GM12878 (cell line): Measurements from ENCODE around the gene PDRG1. TPM values are rescaled to one million over a fixed set of nuclear protein-coding genes. Genes with fewer than 3 reads are reported as not detected.

Experiments
- BHLHE40 ChIP-seq, 2 experiments: fragments of 450-650 bp in 1 of 2; IDR thresholded peaks; 2 replicates each; pipeline ENCODE4 v1.6.1; 2011 to 2017; ENCODE audit warnings: low read depth in 2 of 2, borderline replicate concordance in 1 of 2, improper control_type of control experiment in 1 of 2, low read length in 1 of 2, mild to moderate bottlenecking in 1 of 2
- CBX5 ChIP-seq: sonication (generic); IDR thresholded peaks from 2 replicates; pipeline ENCODE4 v1.6.1; 2016; ENCODE audit warnings: low read depth, moderate library complexity, mild to moderate bottlenecking, inconsistent platforms
- CHD4 ChIP-seq: fragments of 200-600 bp; sonication (generic); IDR thresholded peaks from 2 replicates; pipeline ENCODE4 v1.6.1; 2016; ENCODE audit warnings: mild to moderate bottlenecking
- DPF2 ChIP-seq: fragments of 450-650 bp; IDR thresholded peaks from 2 replicates; pipeline ENCODE4 v1.6.1; 2017; ENCODE audit warnings: mild to moderate bottlenecking
- FOS ChIP-seq: IDR thresholded peaks from 3 replicates; pipeline ENCODE4 v1.6.1; 2011; ENCODE audit warnings: borderline replicate concordance; ENCODE audit not compliant: insufficient read length; ENCODE audit errors: extremely low read depth
- FOXK2 ChIP-seq: fragments of 450-650 bp; IDR thresholded peaks from 2 replicates; pipeline ENCODE4 v1.6.1; 2017; ENCODE audit warnings: mild to moderate bottlenecking, moderate library complexity
- JUNB ChIP-seq: IDR thresholded peaks from 2 replicates; pipeline ENCODE4 v1.6.1; 2016; ENCODE audit warnings: antibody characterized with exemption, mild to moderate bottlenecking
- KDM1A ChIP-seq: fragments of 200-600 bp; sonication (generic); IDR thresholded peaks from 2 replicates; pipeline ENCODE4 v1.6.1; 2016; ENCODE audit warnings: borderline replicate concordance
- MTA2 ChIP-seq: fragments of 450-650 bp; IDR thresholded peaks from 2 replicates; pipeline ENCODE4 v1.6.1; 2016; ENCODE audit warnings: low read depth, mild to moderate bottlenecking, moderate library complexity
- NFIC ChIP-seq: IDR thresholded peaks from 2 replicates; pipeline ENCODE4 v1.6.1; 2012; ENCODE audit warnings: low read depth, mild to moderate bottlenecking, inconsistent platforms, low read length, moderate library complexity
- NR2C2 ChIP-seq: IDR thresholded peaks from 2 replicates; pipeline ENCODE4 v1.6.1; 2011; ENCODE audit warnings: borderline replicate concordance, low read depth; ENCODE audit not compliant: control insufficient read depth, insufficient read length
- POU2F2 ChIP-seq: IDR thresholded peaks from 3 replicates; pipeline ENCODE4 v1.6.1; 2011; ENCODE audit warnings: low read depth, mild to moderate bottlenecking, low read length, borderline replicate concordance
- SRF ChIP-seq, 2 experiments: IDR thresholded peaks; 2 replicates each; pipeline ENCODE4 v1.6.1; 2011; ENCODE audit warnings: low read depth in 2 of 2, low read length in 2 of 2, mild to moderate bottlenecking in 1 of 2, moderate library complexity in 1 of 2
- TBL1XR1 ChIP-seq: IDR thresholded peaks from 2 replicates; pipeline ENCODE4 v1.6.1; 2012; ENCODE audit warnings: low read depth, low read length, improper control_type of control experiment
- TCF12 ChIP-seq: IDR thresholded peaks from 2 replicates; pipeline ENCODE4 v1.6.1; 2011; ENCODE audit warnings: low read depth, mild to moderate bottlenecking, low read length
- ZBED1 ChIP-seq: IDR thresholded peaks from 2 replicates; pipeline ENCODE4 v1.6.1; 2016; ENCODE audit warnings: borderline replicate concordance
- ZZZ3 ChIP-seq: IDR thresholded peaks from 2 replicates; pipeline ENCODE4 v1.6.1; 2011; ENCODE audit warnings: low read depth; ENCODE audit not compliant: control insufficient read depth, insufficient read length
- polyA plus RNA-seq, 11 experiments: library from polyadenylated mRNA; depleted of rRNA in 4 of 11; unstranded in 6 of 11; stranded (reverse) in 5 of 11; fragments of >200 nt; fragmentation: Nextera tagmentation in 4 of 11; fragmentation: Illumina TruSeq in 1 of 11; extraction: Ambion mirVana in 4 of 11; extraction: Trizol in 1 of 11; gene quantifications; 1 replicate in 1 of 11; 2 replicates in 10 of 11; pipeline versions ENCODE4 v1.2.1 to v1.2.3, GENCODE V29; 2011 to 2016; ENCODE audit warnings: inconsistent platforms in 2 of 11, missing spikeins in 2 of 11, low read depth in 1 of 11
- total RNA-seq, 4 experiments: library from RNA; depleted of rRNA in 3 of 4; stranded (reverse); fragments of >200 nt in 3 of 4; fragmentation: Illumina TruSeq in 1 of 4; extraction: Trizol in 1 of 4; gene quantifications; 2 replicates each; pipeline versions ENCODE4 v1.2.1 to v1.2.3, GENCODE V29; 2013 to 2021
- TF ChIP-seq, protein P1 (sequence below): fragments of 450-650 bp; IDR thresholded peaks from 2 replicates; pipeline ENCODE4 v1.6.1; 2018; ENCODE audit warnings: borderline replicate concordance, mild to moderate bottlenecking; ENCODE audit not compliant: partially characterized antibody
- TF ChIP-seq, protein P2 (sequence below): fragments of 150-350 bp; IDR thresholded peaks from 2 replicates; pipeline ENCODE4 v1.6.1; 2016; ENCODE audit warnings: low read depth, low read length
- TF ChIP-seq, protein P3 (sequence below): fragments of 450-650 bp; IDR thresholded peaks from 2 replicates; pipeline ENCODE4 v1.6.1; 2016; ENCODE audit warnings: mild to moderate bottlenecking, moderate library complexity, borderline replicate concordance

PDRG1 gene
- total and polyA plus RNA-seq, 10 of the 15 experiments (the other 5 are each of a cell fraction or from before 2014, with no cell fraction given) = 11.1 to 55.8 (median 23.3) TPM

DNA sequence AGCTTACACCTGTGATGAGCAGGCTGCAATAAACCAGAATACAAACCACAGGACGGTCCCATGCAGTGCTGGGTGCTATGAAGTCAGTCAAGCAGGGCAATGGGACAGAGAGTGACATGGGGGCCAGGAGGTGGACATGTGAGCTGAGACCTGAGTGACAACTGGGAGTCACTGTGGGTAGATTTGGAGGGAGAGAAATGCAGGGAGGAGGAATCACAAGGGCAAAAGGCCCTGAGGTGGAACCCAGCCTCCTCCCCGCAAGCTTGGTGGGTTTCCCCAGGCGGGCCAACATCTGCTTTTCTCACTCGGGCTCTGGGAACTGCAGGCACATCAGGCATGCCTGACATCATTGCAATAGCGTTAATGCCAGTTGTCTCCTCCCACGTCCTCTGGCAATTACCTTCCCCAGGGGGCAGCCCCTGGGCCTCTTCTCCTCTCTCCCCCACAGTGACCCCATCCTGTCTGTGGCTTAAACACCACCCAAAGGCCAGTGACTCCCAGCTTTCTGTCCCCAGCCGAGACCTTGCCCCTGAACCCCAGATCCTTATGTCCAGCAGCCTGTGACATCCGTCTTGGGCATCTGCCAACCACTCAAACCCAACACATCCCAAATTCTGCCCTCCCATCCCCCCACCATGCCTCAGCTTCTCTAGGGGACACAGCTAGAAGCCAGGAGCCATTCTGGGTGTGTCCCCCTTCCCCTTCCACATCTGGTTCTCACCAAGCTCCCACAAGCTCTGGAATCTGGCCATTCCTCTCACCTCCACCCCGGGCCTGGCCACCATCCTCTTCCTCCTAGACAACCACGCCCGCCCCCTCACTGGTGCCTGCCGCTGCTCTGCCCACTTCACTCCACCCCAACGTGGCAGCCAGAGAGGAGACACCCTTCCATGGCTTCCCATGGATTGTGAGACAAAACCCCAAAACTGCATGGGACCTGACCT is 28.2 kb downstream of the PDRG1 start (continued):
- TF ChIP-seq TCF12 (peak; percentile 42; the same call in 1 of the 2 replicates), NFIC (peak; percentile 31; the same call in 1 of the 2 replicates), MTA2 (peak; percentile 86), ZBED1 (peak; percentile 45; the same call in 1 of the 2 replicates), FOXK2 (peak; percentile 59; the same call in 1 of the 2 replicates), FOS (no peak), BHLHE40 (IDR thresholded peaks at IDR 0.05; ENCODE audit: borderline replicate concordance in 1 of 2, low read depth in 2 of 2, low read length in 1 of 2) (peak; percentile 41 to 66; a peak in 2 of 4 replicates), NR2C2 (no peak), DPF2 (peak; percentile 86), KDM1A (no peak), JUNB (peak; percentile 46; the same call in 1 of the 2 replicates), POU2F2 (0 out of 3 replicates have a peak, but pooled peaks have one; percentile 21), ZZZ3 (no peak), CHD4 (no peak), CBX5 (no peak), SRF (IDR thresholded peaks at IDR 0.05; ENCODE audit: low read depth in 2 of 2, low read length in 2 of 2) (no peak), TBL1XR1 (no peak)
- TF ChIP-seq, protein P1, sequence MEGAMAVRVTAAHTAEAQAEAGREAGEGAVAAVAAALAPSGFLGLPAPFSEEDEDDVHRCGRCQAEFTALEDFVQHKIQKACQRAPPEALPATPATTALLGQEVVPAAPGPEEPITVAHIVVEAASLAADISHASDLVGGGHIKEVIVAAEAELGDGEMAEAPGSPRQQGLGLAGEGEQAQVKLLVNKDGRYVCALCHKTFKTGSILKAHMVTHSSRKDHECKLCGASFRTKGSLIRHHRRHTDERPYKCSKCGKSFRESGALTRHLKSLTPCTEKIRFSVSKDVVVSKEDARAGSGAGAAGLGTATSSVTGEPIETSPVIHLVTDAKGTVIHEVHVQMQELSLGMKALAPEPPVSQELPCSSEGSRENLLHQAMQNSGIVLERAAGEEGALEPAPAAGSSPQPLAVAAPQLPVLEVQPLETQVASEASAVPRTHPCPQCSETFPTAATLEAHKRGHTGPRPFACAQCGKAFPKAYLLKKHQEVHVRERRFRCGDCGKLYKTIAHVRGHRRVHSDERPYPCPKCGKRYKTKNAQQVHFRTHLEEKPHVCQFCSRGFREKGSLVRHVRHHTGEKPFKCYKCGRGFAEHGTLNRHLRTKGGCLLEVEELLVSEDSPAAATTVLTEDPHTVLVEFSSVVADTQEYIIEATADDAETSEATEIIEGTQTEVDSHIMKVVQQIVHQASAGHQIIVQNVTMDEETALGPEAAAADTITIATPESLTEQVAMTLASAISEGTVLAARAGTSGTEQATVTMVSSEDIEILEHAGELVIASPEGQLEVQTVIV = peak; percentile 24
- TF ChIP-seq, protein P2, sequence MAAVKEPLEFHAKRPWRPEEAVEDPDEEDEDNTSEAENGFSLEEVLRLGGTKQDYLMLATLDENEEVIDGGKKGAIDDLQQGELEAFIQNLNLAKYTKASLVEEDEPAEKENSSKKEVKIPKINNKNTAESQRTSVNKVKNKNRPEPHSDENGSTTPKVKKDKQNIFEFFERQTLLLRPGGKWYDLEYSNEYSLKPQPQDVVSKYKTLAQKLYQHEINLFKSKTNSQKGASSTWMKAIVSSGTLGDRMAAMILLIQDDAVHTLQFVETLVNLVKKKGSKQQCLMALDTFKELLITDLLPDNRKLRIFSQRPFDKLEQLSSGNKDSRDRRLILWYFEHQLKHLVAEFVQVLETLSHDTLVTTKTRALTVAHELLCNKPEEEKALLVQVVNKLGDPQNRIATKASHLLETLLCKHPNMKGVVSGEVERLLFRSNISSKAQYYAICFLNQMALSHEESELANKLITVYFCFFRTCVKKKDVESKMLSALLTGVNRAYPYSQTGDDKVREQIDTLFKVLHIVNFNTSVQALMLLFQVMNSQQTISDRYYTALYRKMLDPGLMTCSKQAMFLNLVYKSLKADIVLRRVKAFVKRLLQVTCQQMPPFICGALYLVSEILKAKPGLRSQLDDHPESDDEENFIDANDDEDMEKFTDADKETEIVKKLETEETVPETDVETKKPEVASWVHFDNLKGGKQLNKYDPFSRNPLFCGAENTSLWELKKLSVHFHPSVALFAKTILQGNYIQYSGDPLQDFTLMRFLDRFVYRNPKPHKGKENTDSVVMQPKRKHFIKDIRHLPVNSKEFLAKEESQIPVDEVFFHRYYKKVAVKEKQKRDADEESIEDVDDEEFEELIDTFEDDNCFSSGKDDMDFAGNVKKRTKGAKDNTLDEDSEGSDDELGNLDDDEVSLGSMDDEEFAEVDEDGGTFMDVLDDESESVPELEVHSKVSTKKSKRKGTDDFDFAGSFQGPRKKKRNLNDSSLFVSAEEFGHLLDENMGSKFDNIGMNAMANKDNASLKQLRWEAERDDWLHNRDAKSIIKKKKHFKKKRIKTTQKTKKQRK = no peak
- TF ChIP-seq, protein P3, sequence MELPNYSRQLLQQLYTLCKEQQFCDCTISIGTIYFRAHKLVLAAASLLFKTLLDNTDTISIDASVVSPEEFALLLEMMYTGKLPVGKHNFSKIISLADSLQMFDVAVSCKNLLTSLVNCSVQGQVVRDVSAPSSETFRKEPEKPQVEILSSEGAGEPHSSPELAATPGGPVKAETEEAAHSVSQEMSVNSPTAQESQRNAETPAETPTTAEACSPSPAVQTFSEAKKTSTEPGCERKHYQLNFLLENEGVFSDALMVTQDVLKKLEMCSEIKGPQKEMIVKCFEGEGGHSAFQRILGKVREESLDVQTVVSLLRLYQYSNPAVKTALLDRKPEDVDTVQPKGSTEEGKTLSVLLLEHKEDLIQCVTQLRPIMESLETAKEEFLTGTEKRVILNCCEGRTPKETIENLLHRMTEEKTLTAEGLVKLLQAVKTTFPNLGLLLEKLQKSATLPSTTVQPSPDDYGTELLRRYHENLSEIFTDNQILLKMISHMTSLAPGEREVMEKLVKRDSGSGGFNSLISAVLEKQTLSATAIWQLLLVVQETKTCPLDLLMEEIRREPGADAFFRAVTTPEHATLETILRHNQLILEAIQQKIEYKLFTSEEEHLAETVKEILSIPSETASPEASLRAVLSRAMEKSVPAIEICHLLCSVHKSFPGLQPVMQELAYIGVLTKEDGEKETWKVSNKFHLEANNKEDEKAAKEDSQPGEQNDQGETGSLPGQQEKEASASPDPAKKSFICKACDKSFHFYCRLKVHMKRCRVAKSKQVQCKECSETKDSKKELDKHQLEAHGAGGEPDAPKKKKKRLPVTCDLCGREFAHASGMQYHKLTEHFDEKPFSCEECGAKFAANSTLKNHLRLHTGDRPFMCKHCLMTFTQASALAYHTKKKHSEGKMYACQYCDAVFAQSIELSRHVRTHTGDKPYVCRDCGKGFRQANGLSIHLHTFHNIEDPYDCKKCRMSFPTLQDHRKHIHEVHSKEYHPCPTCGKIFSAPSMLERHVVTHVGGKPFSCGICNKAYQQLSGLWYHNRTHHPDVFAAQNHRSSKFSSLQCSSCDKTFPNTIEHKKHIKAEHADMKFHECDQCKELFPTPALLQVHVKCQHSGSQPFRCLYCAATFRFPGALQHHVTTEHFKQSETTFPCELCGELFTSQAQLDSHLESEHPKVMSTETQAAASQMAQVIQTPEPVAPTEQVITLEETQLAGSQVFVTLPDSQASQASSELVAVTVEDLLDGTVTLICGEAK = no peak
